ENCODE measurements around the gene LPCAT3. TPM values are rescaled to one million over a fixed set of nuclear protein-coding genes. Genes with fewer than 3 reads are reported as not detected.
A peak's percentile ranks its signal among the peaks of the same experiment; 100 is the strongest.

Gene LPCAT3
- polyA plus RNA-seq, 4 donors: 49.7 to 65.7 (median 64.2) TPM

DNA sequence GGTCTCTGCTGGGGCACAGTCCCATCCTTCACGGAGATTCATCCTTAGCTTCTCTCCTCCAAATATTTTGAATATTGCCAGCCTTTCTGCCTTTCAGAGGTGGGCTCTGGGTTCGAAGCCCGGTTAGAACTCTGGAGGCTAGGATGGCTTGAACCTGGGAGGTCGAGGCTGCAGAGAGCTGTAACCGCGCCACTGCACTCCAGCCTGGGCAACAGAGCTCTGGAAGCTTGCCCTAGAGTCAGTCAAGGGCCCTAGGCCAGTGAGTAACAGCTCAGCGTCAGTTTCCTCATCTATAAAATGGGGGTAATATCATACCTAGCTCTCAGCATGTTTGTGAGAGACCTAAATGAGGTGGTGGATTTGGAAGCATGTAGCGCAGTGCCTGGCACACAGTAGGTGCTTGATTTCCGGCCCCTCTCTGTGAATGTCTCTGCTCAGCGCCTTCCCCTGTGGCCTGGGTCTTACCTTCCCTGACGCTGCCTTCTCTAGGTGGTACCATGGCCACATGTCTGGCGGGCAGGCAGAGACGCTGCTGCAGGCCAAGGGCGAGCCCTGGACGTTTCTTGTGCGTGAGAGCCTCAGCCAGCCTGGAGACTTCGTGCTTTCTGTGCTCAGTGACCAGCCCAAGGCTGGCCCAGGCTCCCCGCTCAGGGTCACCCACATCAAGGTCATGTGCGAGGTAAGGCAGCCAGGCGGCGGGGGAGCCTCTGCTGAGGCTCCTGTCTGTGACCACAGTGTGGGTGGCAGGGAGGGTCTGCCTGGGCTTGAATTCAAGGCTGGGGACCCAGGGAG, 63.8 kb downstream of the LPCAT3 start:
- DNase-seq (ENCODE audit: low read depth in 4 of 4, low spot score in 2 of 4): no peak

- peak in 1 of 4 donors; percentile 40 for DNase-seq (ENCODE audit: low read depth in 4 of 4, low spot score in 2 of 4)
Measured at GRCh38 chr12:6953442-6954315, 64.6 kb downstream of the LPCAT3 start.

DNA sequence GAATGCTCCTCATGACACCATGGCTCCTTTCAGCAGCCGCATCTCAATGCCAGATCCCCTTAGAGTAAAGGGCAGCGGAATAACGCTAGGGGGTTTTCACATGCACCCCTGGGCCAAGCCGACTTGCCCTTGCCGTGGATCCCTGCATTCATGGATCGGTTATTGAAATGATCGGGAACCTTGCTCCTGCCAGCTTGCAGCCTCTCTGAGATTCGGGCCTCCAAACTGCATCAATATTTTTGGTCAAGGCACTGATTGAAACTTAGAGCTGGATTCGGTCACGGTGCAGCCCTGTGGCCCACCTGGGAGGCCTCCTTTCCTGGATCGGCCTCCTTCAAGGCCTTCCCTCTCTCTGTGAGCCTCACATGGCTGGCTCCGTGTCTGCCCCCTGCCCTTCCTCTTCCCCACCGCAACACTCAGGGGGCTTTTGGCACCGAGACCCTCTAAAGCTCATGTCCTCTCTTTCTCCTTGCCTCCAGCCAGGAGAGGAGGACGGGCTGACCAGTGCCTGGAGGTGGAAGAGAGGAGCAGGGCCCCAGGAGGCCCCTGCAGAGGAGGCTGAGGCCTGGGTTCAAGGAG, 65.3 kb downstream of the LPCAT3 start:
- no peak for DNase-seq (ENCODE audit: low read depth in 4 of 4, low spot score in 2 of 4)

- no peak for DNase-seq (ENCODE audit: low read depth in 4 of 4, low spot score in 2 of 4)
Measured at GRCh38 chr12:6952121-6952862, 66.0 kb downstream of the LPCAT3 start.

- DNase-seq (ENCODE audit: low read depth in 4 of 4, low spot score in 2 of 4): no peak
Measured at GRCh38 chr12:6951551-6952120, 66.6 kb downstream of the LPCAT3 start.

DNA sequence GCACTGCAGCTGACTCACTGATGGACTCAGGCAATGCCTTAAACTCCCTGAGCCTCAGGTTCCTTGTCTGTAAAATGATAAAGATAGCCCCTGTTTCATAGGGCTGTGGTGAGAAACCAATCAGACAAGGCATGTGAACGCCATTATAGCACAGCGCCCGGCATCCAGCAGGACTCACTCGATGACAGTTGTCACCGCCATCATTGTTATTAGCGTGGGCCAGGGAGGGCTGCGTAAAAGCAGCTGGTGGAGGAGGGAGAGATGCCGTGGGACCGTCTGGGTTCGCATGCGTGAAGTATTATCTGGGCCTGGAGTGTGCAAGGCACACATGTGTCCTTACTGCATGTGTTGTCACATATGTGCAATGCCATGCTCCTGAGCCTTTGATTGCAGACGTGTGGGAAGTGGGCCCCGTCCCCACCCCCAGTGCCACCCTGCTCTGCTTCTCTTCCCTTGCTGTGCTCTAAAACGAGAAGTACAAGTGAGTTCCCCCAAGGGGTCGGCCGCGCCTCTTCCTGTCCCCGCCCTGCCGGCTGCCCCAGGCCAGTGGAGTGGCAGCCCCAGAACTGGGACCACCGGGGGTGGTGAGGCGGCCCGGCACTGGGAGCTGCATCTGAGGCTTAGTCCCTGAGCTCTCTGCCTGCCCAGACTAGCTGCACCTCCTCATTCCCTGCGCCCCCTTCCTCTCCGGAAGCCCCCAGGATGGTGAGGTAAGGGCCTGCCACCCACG, 67.3 kb downstream of the LPCAT3 start, which contains the start of gene PTPN6:
Gene PTPN6 (plus strand): TSS at position 546 of the 730 bp plus-strand sequence. CDS start 157 bp downstream, at position 703.
- DNase-seq (ENCODE audit: low read depth in 4 of 4, low spot score in 2 of 4): no peak

DNA sequence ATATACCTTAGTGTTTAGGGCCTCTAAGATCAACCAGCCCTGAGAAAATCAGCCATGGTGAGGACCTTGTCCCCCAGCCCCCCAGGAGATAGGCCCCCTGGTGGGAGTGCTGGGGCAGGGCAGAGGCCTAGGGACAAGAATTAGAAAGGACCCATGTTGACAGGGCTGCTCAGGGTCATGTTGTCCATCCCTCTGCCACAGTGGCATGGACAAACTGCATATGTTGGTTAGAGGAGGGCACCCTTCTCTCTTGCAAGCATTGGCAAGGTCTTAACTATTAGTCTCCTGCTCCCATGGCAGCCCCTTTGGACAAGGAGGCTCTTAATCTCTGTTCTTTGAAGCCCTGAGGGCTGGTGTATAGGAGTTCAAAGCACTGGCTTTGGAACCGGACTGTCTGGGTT, 67.9 kb downstream of the LPCAT3 start:
- DNase-seq (ENCODE audit: low read depth in 4 of 4, low spot score in 2 of 4): no peak

DNA sequence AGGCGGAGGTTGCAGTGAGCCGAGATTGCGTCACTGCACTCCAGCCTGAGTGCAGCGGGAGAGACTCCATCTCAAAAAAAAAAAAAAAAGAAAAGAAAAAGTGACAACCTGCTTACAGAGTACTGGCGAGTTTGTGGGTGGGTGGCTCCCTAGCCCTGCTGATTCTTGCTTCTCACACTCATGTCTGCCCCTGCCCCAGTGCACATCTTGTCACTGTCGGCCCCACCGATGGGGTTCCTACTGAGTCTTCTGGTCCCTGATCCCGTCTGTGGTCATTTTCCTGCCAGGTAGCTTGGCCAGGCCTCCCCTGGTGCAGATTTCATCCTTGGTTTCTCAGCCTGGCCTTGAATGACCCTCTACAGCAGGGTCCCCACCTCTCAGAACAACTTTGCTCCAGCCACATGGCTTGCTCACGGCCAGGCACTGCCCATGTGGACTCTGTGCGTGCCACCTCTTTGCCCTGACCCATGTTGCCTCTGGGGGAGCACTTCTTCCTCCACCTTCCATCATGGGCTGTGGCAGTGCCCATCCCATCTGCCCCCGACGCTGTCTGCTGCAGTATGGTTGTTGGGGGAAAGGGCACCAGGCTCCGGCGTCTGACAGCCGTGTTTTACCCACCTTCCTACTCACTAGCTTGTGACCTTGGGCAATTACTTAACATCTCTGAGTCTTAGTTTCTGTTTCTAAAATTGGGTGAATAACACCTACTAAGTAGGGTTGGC, 69.2 kb downstream of the LPCAT3 start:
- DNase-seq (ENCODE audit: low read depth in 4 of 4, low spot score in 2 of 4): no peak

- no peak for DNase-seq (ENCODE audit: low read depth in 4 of 4, low spot score in 2 of 4)
Measured at GRCh38 chr12:6947615-6948014, 70.7 kb downstream of the LPCAT3 start.

GRCh38 chr12:6946920-6947374, 71.3 kb downstream of the LPCAT3 start:
- DNase-seq (ENCODE audit: low read depth in 4 of 4, low spot score in 2 of 4): no peak

DNA sequence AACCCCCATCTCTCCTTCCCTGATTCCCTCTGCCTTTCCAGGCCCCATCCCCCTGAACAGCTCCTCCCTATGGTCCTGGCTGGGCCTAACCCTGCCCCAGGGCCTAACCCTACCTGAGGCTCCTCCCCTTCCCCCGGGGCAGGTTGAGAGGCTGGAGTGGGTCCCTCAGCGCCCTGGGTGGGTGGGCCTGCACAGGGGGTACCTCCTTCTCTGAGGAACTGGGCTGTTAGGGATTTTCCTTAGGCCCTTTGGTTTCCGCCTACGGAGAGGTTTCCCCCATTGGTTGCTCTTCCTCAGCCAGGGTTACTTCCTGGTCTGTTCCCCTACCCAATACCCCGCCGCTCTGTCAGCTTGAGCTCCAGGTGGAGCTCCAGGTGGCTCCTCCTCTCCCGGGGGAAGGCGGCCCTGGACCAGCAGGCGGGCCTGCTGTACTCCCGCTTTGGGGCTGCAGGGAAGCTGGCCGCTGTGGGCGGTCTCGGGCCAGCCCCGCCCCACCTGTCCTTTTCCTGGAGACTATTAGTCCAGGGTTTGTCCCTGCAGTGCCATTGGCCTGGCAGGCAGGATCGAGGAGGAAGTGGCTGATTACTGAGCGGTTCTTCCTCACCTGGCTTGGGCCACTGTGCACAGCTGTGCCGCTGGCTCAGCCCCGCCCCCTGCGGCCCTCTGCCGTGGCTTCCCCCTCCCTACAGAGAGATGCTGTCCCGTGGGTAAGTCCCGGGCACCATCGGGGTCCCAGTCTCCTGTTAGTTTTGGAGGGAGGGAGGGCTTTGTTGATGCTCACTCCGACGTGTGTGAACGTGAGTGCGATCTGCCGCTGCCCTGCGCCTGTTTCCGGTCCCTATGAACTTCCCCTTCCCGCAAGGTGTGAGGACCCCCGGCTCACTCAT, 72.0 kb downstream of the LPCAT3 start:
- peak in 1 of 4 donors; percentile 64 for DNase-seq (ENCODE audit: low read depth in 4 of 4, low spot score in 2 of 4)

- DNase-seq (ENCODE audit: low read depth in 4 of 4, low spot score in 2 of 4): no peak
Measured at GRCh38 chr12:6945613-6946012, 72.7 kb downstream of the LPCAT3 start.

DNA sequence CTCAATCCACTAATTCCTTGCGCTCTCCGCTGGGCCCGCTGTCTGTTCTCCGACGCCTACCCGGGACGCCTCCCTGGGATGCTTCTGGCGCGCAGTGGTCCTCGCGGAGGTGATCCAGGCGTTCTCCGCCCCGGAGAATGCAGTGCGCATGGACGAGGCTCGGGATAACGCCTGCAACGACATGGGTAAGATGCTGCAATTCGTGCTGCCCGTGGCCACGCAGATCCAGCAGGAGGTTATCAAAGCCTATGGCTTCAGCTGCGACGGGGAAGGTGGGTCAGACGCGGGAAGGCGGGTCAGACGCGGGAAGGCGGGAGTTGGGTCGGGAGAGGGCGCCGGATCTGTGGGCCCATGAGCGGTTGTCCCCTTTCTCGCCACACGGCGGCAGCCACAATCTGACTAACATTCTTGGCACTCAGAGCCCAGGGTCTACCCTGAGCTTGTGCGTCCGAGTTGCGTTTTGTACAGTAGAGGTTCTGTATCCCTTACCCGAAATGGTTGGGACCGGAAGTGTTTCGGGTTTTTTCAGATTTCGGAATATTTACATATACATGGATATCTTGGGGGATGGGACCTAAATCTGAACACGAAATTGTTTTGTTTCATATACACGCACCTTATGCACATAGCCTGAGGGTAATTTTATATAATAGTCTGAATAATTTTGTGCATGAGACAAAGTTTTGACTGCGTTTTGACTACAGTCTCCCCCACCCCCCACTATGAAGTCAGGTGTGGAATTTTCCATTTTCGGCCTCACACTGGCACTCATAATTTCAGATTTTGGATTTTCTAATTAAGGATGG, 73.7 kb downstream of the LPCAT3 start:
- peak in 3 of 4 donors; percentile 73 to 86 (median 84) for DNase-seq (ENCODE audit: low read depth in 4 of 4, low spot score in 2 of 4)

GRCh38 chr12:6943722-6944380, 74.4 kb downstream of the LPCAT3 start, which contains the start of the genes C12orf57 and RNU7-1:
Gene C12orf57, plus strand, starts transcription at chr12:6944022. Its CDS starts 100 bp downstream, at chr12:6944122.
Gene RNU7-1, plus strand, starts transcription at chr12:6943816.
- peak; percentile 74 to 98 (median 80) for DNase-seq (ENCODE audit: low read depth in 4 of 4, low spot score in 2 of 4)

GRCh38 chr12:6943389-6943721, 74.9 kb downstream of the LPCAT3 start:
- DNase-seq (ENCODE audit: low read depth in 4 of 4, low spot score in 2 of 4): peak in 3 of 4 donors; percentile 76 to 88 (median 84)

DNA sequence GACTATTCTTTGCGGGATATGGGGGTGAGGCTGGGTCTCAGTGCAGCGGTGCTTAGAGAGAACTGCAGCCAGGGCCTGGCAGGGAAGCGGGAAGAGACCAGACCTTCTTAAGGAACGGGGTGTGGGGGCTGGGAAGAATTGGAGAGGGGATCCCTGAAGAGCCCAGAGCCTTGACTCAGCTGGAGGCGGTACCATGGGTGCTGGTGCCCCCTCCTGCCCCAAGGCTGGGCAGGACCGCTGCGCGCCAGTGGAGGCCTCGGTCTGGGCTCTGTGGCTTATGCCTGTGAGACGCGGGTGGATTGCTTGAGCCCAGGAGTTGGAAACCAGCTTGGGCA, 76.0 kb downstream of the LPCAT3 start:
- no peak for DNase-seq (ENCODE audit: low read depth in 4 of 4, low spot score in 2 of 4)

Measured in left renal cortex interstitium (tissue), 4 donors.